HG03045 (cell line): ENCODE measurements around the gene ABLIM2.

Source experiments
- ATAC-seq: cut with Tn5 transposase; IDR thresholded peaks from one replicate; pipeline ENCODE4 v1.9.1; 2021; ENCODE audit warnings: mild to moderate bottlenecking, moderate library complexity; ENCODE audit not compliant: unreplicated experiment

The ABLIM2 gene

GRCh38 chr4:8125526-8126056 is 33.0 kb downstream of the ABLIM2 start:
- ATAC-seq, result no peak

DNA sequence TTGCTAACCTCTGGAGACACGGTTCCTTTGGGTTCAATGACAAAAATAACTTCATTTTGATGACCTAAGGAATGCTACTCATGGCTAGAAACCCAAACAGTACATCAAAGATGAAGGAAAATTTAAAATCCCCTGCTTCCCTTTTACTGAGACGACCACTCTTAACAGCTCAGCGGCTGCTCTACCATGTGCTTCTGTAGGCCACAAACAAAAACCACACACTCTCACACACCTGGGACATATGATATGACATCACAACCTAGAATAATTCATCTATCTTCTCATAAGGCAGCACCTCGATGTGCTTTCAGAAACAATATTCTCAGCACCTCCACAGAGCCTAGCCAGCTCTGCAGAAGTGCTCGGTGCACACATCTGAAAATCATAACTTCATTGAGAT is 34.7 kb downstream of the ABLIM2 start:
- no peak for ATAC-seq

DNA sequence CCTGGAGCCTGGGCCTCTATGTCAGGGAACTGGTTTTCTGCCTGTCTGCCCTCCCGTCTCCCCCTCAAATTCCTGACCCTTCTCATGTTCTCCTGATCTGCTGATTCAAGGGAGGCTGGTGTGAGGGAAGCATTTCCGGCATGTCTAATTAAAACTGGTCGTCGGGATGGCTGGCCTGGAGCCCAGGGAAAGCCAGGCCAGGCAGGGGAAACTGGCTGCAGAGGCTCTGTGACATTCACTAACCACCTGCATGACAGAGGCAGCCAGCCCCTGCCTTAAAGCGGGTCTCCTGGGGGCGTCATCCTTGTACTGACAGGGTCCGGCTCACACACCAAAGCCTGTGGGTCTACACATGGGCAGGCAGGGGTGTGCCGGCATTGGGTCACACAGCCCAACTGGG is 35.2 kb downstream of the ABLIM2 start:
- ATAC-seq, result no peak

DNA sequence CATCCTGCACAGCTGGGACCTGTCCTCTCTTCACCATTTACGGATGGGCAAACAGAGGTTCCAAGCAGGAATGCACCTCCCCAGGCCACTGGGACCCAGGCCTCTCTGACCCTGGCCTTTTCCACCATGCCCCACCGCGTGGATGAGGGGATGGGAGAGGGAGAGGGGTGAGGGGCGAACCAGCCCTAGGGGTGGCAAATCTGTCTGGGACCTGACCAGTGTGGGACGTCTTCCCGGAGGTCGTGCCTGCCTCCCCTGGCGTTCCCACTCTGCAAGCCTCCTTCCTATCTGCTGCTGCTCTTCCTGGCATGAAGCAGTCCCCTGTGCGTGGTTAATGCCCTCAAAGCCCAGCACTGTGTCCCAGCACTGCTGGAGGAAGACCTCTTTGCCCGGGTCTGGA is 35.9 kb downstream of the ABLIM2 start:
- no peak for ATAC-seq

GRCh38 chr4:8121292-8122015 is 37.2 kb downstream of the ABLIM2 start:
- no peak for ATAC-seq

GRCh38 chr4:8120501-8120900 is 38.1 kb downstream of the ABLIM2 start:
- ATAC-seq, result no peak

DNA sequence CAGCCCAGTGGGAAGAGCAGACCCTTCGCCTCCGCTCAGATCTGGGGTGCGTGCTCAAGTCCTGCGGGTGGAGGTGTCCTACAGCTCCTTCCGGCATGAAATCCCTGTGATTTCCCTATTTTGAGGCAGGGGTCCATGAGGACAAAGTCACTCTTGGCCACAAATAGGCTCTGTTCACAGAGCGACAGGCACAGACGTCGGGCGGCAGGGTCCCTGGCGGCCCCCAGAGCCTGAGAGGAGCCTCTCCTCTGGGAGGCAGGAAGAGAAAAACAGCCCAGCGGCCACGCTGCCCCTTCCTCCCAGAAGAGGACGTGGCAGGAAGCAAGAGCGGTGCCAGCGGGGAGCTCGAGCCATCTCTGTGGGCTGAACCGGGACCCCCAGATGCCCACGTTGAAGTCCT is 38.7 kb downstream of the ABLIM2 start:
- ATAC-seq, result no peak

DNA sequence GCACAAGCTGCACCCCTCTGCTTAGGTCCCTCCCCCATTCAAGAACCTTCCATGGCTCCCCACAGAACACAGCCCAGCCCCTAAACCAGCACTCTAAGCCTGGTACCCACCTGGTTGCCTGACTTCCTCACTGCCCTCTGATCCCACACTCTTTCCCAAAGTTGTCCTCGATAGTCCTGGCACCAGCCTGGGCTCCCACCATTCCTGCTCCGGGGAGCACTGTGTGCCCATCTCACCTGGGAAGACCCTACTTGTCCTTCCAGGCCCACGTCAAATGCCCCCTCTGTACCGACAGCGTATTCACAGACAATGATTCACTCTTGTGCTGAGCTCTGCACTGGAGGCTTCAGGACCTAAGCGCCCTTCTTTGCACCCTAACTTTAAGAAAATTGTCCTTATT is 40.1 kb downstream of the ABLIM2 start:
- ATAC-seq, result no peak

DNA sequence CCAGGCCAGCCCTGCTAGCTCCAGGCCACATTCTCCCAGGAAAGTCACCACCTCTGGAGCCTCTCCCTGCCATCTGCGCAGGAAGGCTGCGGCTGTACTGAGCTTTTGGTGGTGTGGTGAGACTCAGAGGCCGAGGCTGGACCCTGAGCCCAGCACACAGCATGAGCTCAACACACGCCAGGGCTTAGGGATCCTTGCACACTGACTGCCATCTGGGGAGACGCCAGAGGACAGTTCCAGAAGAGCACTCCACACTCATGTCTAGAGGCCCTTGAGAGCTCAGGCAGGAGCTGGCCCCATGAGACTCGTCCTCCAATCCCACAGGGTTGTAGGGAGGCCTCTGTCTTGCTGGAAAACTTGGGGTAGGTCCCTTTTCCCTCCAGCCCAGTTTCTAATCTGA is 40.6 kb downstream of the ABLIM2 start:
- no peak for ATAC-seq

DNA sequence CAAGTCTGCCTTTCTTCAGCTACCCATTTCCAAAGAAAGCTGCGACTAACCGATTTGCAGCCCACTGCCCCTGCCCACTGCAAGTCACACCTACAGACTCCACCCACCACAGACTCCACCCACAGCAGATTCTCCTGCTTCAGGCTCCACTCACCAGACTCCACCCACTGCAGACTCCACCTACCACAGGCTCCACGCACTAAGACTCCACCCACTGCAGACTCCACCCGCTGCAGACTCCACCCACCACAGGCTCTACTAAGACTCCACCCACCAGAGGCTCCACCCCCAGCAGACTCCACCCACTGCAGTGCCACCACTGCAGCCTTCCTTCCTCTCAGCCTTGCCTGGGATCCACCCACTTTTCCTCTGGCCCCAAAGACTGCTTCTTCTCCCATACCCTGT is 41.3 kb downstream of the ABLIM2 start:
- ATAC-seq, result no peak

DNA sequence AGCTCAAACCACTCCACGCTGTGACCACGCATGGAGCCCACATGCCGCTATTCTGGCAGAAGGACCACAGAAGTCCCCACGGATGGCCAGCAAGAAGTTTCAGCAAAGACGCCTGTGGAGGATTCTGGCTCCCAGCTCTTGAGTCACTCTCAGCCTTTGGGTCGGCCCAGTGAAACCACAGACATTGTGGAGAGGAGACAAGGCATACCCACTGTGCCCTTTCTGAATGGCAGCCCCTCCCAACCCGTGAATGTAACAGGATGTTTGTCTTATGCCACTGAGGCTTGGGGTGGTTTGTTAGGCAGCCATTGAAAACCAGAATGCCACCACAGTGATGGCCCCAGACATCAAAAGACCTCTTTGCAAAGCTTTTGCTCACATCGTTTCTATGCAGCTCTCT is 42.7 kb downstream of the ABLIM2 start:
- no peak for ATAC-seq

GRCh38 chr4:8115203-8115520 is 43.5 kb downstream of the ABLIM2 start:
- no peak for ATAC-seq

DNA sequence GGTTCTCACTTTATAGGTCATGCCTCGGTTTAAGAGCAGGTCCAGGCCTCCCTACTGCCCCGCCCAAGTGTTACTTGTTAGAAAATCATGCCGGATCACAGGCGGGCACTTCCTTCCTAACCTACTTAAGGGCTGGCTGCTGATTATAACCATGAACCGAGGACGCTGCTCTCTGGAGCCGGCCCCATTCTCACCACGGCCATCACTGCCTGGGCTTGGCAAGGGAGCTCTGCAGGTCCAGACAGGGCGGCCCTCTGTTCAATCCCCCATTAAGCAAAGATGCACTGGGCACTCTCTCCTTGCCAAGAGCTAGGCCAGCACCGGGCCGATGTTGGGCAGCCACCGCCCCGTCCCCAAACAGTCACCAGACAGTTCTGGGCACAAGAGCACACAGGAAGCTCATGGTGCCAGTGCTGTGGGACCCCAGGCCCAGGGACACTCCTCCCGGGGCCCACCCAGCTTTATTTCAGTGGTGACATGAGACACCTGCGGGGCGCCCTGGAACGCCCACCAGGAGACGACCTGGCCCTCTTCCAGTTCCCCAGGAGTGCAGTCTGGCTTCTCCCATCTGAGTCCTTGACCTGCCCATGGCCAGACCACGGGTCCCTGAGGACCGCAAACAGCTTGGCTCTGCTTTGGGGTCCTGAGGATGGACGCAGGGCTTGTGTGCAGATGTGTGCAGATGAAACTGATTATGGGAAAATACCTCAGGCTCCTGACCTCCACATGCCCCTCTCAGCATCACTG is 44.0 kb downstream of the ABLIM2 start:
- no peak for ATAC-seq

- ATAC-seq, result no peak
Observed at GRCh38 chr4:8113611-8114377, 44.8 kb downstream of the ABLIM2 start.

GRCh38 chr4:8112672-8113071 is 45.9 kb downstream of the ABLIM2 start:
- no peak for ATAC-seq

DNA sequence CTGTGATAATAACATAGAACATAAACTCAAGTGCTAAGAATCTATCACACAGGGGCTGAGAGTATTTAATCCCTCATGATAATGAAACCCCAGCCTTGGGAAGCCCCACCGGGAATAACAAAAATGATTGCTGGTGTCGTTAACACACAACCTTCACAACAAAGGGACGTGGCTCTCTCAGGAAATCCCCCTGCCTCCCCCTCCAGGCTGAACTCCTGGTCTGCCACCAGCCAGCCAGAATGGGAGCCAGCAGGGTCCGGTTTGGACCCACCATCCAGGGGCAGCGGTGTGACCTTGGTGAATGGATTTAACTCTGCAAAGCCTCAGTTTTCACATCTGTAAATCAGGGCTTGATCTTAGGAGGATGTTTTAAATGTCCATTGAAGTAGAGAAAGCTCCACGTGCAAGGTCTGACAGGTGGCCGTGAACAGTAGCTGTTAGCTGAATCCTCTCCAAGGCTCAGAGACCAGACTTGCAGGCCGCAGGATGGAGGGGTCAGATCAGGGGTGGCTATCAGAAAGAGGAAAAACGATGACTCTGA is 46.5 kb downstream of the ABLIM2 start:
- ATAC-seq, result no peak

GRCh38 chr4:8110071-8110986 is 48.3 kb downstream of the ABLIM2 start:
- ATAC-seq, result no peak

DNA sequence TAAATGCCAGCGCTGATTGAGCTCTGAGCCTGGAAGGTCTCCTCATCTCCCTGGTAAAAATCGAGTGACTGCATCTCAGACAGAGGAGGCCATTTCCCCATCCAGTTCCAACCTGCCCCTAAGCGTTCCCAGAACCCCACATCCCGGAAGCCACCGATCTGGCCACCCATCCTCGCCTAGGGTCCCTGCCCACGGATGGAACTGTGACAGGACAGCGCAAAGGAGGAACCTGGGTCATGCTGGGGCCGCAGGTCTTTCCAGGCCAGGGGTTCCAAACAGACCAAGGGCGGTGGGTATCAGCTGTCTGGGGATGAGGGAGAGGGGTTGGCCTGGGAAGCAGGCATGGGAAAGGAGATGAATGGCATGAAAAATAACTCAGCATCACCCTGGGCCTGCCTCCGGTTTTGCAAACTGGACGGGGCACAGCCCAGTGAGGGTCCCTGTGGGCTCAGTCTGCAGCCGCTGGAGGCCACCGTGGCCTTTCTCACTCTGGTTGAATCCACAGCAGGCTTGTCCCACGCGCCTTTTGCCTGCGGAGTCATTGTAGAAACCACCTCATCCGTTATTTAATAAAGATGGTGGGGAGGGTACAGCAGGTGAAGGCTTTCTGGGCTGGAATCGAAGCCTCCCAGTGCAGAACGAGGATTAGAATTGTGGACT is 49.1 kb downstream of the ABLIM2 start:
- ATAC-seq, result no peak

- ATAC-seq, result no peak
Observed at GRCh38 chr4:8108991-8109390, 49.6 kb downstream of the ABLIM2 start.

- ATAC-seq, result no peak
Observed at GRCh38 chr4:8108261-8108660, 50.4 kb downstream of the ABLIM2 start.
